ENCODE results near the gene SATB2. TPM values are rescaled to one million over a fixed set of nuclear protein-coding genes. Genes with fewer than 3 reads are reported as not detected.

Gene SATB2
- total and polyA plus RNA-seq, 2 experiments from 2014 or later = 3.0 to 9.9 TPM

GRCh38 chr2:199356412-199356811 lies 101.3 kb downstream of the SATB2 start:
- Histone ChIP-seq H3F3A (ENCODE audit: insufficient read depth) (no peaks in the 10 kb centered on the region), H3K27ac (no peak overlapping the region), H3K4me1 (ENCODE audit: insufficient read depth) (peaks cover 10% of the 10 kb centered on the region), H2AFZ (no peak overlapping the region), H4K20me1 (ENCODE audit: insufficient read depth) (no peaks in the 10 kb centered on the region), H3K27me3 (replicated peaks; ENCODE audit: insufficient read depth) (no peaks in the 10 kb centered on the region), H3K4me2 (ENCODE audit: unreplicated experiment) (peak overlapping the region; percentile 25), H3K9me3 (ENCODE audit: low read depth) (no peaks in the 10 kb centered on the region), H3K4me3 (no peak overlapping the region), H3K9ac (no peak overlapping the region), H3K79me2 (ENCODE audit: insufficient read depth) (no peaks in the 10 kb centered on the region), H3K9me2 (ENCODE audit: insufficient read depth) (no peaks in the 10 kb centered on the region), H3K36me3 (ENCODE audit: low read depth) (no peaks in the 10 kb centered on the region)
- 23 to 29% methylated on average over 5 of the region's 5 CpGs for WGBS, 2 experiments (ENCODE audit: low coverage in 1 of 2, low lambda C conversion rate in 2 of 2, missing lambda C conversion rate in 2 of 2)
- in situ Hi-C loops (cut with MboI) = no loop called here
- peak; percentile 35 for DNase-seq
- TF ChIP-seq EZH2 (IDR thresholded peaks at IDR 0.05; ENCODE audit: insufficient read depth, poor library complexity, severe bottlenecking) = no peak
- TF ChIP-seq EZH2phosphoT487 (IDR thresholded peaks at IDR 0.05; ENCODE audit: insufficient read depth, low read depth) = no peak

- no peak for DNase-seq
- no peaks in the 10 kb centered on the region for H3K4me1 ChIP-seq (ENCODE audit: insufficient read depth)
- H3K27ac ChIP-seq = no peak overlapping the region
- H3K4me3 ChIP-seq = no peak overlapping the region
- peaks cover 11% of the 10 kb centered on the region; the same call in 1 of the 2 replicates for H3K36me3 ChIP-seq (ENCODE audit: low read depth)
- TF ChIP-seq EZH2 (IDR thresholded peaks at IDR 0.05; ENCODE audit: insufficient read depth, poor library complexity, severe bottlenecking) = no peak
- no peak for TF ChIP-seq EZH2phosphoT487 (IDR thresholded peaks at IDR 0.05; ENCODE audit: insufficient read depth, low read depth)
- no peaks in the 10 kb centered on the region for H3K9me3 ChIP-seq (ENCODE audit: low read depth)
- no peak overlapping the region for H3K4me2 ChIP-seq (ENCODE audit: unreplicated experiment)
- H3K27me3 ChIP-seq (replicated peaks; ENCODE audit: insufficient read depth) = no peaks in the 10 kb centered on the region
- no peaks in the 10 kb centered on the region for H3K9me2 ChIP-seq (ENCODE audit: insufficient read depth)
- in situ Hi-C loops (cut with MboI) = no loop called here
- H2AFZ ChIP-seq = no peak overlapping the region
- no peak overlapping the region for H3K9ac ChIP-seq
- no peaks in the 10 kb centered on the region for H3K79me2 ChIP-seq (ENCODE audit: insufficient read depth)
- WGBS, 2 experiments (ENCODE audit: low coverage in 1 of 2, low lambda C conversion rate in 2 of 2, missing lambda C conversion rate in 2 of 2) = 79 to 85% methylated on average over 7 of the region's 7 CpGs
- no peaks in the 10 kb centered on the region for H3F3A ChIP-seq (ENCODE audit: insufficient read depth)
- H4K20me1 ChIP-seq (ENCODE audit: insufficient read depth) = no peaks in the 10 kb centered on the region
These were observed 108.9 kb downstream of the SATB2 start for GRCh38 chr2:199348871-199349270.

- Histone ChIP-seq H3K9ac (no peak overlapping the region), H3K4me2 (ENCODE audit: unreplicated experiment) (no peak overlapping the region), H3K4me3 (no peak overlapping the region), H3K4me1 (ENCODE audit: insufficient read depth) (peaks cover 17% of the 10 kb centered on the region), H3K36me3 (ENCODE audit: low read depth) (peaks cover 8% of the 10 kb centered on the region; the same call in 1 of the 2 replicates), H2AFZ (no peak overlapping the region), H3K27ac (no peak overlapping the region), H4K20me1 (ENCODE audit: insufficient read depth) (no peaks in the 10 kb centered on the region), H3K27me3 (replicated peaks; ENCODE audit: insufficient read depth) (no peaks in the 10 kb centered on the region), H3K79me2 (ENCODE audit: insufficient read depth) (no peaks in the 10 kb centered on the region), H3K9me2 (ENCODE audit: insufficient read depth) (no peaks in the 10 kb centered on the region), H3K9me3 (ENCODE audit: low read depth) (no peaks in the 10 kb centered on the region), H3F3A (ENCODE audit: insufficient read depth) (peaks cover 16% of the 10 kb centered on the region)
- no peak for TF ChIP-seq EZH2phosphoT487 (IDR thresholded peaks at IDR 0.05; ENCODE audit: insufficient read depth, low read depth)
- no peak for TF ChIP-seq EZH2 (IDR thresholded peaks at IDR 0.05; ENCODE audit: insufficient read depth, poor library complexity, severe bottlenecking)
- WGBS, 2 experiments (ENCODE audit: low coverage in 1 of 2, low lambda C conversion rate in 2 of 2, missing lambda C conversion rate in 2 of 2) = 96 to 100% methylated on average over 2 of the region's 2 CpGs
- DNase-seq = no peak
- in situ Hi-C loops (cut with MboI) = no loop called here
These were observed 113.7 kb downstream of the SATB2 start for GRCh38 chr2:199344012-199344411.

GRCh38 chr2:199342334-199342733 lies 115.4 kb downstream of the SATB2 start:
- Histone ChIP-seq H3K4me1 (ENCODE audit: insufficient read depth) (peaks cover 18% of the 10 kb centered on the region), H2AFZ (no peak overlapping the region), H3K27me3 (replicated peaks; ENCODE audit: insufficient read depth) (no peaks in the 10 kb centered on the region), H3K9me3 (ENCODE audit: low read depth) (no peaks in the 10 kb centered on the region), H3K27ac (no peak overlapping the region), H3K36me3 (ENCODE audit: low read depth) (no peaks in the 10 kb centered on the region), H3F3A (ENCODE audit: insufficient read depth) (peaks cover 16% of the 10 kb centered on the region), H4K20me1 (ENCODE audit: insufficient read depth) (no peaks in the 10 kb centered on the region), H3K9ac (no peak overlapping the region), H3K4me2 (ENCODE audit: unreplicated experiment) (no peak overlapping the region), H3K9me2 (ENCODE audit: insufficient read depth) (no peaks in the 10 kb centered on the region), H3K4me3 (no peak overlapping the region), H3K79me2 (ENCODE audit: insufficient read depth) (no peaks in the 10 kb centered on the region)
- TF ChIP-seq EZH2phosphoT487 (IDR thresholded peaks at IDR 0.05; ENCODE audit: insufficient read depth, low read depth) (no peak), EZH2 (IDR thresholded peaks at IDR 0.05; ENCODE audit: insufficient read depth, poor library complexity, severe bottlenecking) (no peak)
- 79 to 87% methylated on average over 1 of the region's 1 CpG for WGBS, 2 experiments (ENCODE audit: low coverage in 1 of 2, low lambda C conversion rate in 2 of 2, missing lambda C conversion rate in 2 of 2)
- in situ Hi-C loops (cut with MboI) = no loop called here
- no peak for DNase-seq

- no peak for DNase-seq
- H3K9ac ChIP-seq = no peak overlapping the region
- TF ChIP-seq EZH2phosphoT487 (IDR thresholded peaks at IDR 0.05; ENCODE audit: insufficient read depth, low read depth) (no peak), EZH2 (IDR thresholded peaks at IDR 0.05; ENCODE audit: insufficient read depth, poor library complexity, severe bottlenecking) (no peak)
These were observed 116.6 kb downstream of the SATB2 start for GRCh38 chr2:199341123-199341522.

More at GRCh38 chr2:199341123-199341522, 116.6 kb downstream of the SATB2 start:
- peaks cover 18% of the 10 kb centered on the region for H3K4me1 ChIP-seq (ENCODE audit: insufficient read depth)
- no peaks in the 10 kb centered on the region for H4K20me1 ChIP-seq (ENCODE audit: insufficient read depth)
- peaks cover 16% of the 10 kb centered on the region for H3F3A ChIP-seq (ENCODE audit: insufficient read depth)
- in situ Hi-C loops (cut with MboI) = no loop called here
- no peaks in the 10 kb centered on the region for H3K36me3 ChIP-seq (ENCODE audit: low read depth)
- no peak overlapping the region for H3K27ac ChIP-seq
- no peak overlapping the region for H3K4me3 ChIP-seq
- no peak overlapping the region for H2AFZ ChIP-seq
- no peak overlapping the region for H3K4me2 ChIP-seq (ENCODE audit: unreplicated experiment)
- H3K9me2 ChIP-seq (ENCODE audit: insufficient read depth) = no peaks in the 10 kb centered on the region
- 47 to 48% methylated on average over 3 of the region's 3 CpGs for WGBS, 2 experiments (ENCODE audit: low coverage in 1 of 2, low lambda C conversion rate in 2 of 2, missing lambda C conversion rate in 2 of 2)
- no peaks in the 10 kb centered on the region for H3K27me3 ChIP-seq (replicated peaks; ENCODE audit: insufficient read depth)
- H3K79me2 ChIP-seq (ENCODE audit: insufficient read depth) = no peaks in the 10 kb centered on the region
- H3K9me3 ChIP-seq (ENCODE audit: low read depth) = no peaks in the 10 kb centered on the region

Data from GM23248 (cell line).